ENCODE data around the gene RGL4. TPM values are rescaled to one million over a fixed set of nuclear protein-coding genes. Genes with fewer than 3 reads are reported as not detected.
"Not testable (repeated sequence)": the region's sequence is repeated elsewhere in the genome, so short reads cannot be mapped to it uniquely, and the experiment has no call there.

The RGL4 gene
- total RNA-seq, 2 donors from 2014 or later: 0.35 to 0.45 TPM

GRCh38 chr22:23718371-23719165 is 27.8 kb downstream of the RGL4 start:
- Histone ChIP-seq H3K9me3 (no peaks in the 10 kb centered on the region), H3K4me1 (peaks cover 8% of the 10 kb centered on the region), H3K27me3 (no peaks in the 10 kb centered on the region), H3K4me3 (no peak overlapping the region), H3K36me3 (no peaks in the 10 kb centered on the region), H3K27ac (no peak overlapping the region), H3K9ac (ENCODE audit: low read depth in 2 of 2, low read length in 2 of 2) (no peak overlapping the region)
- no peak for TF ChIP-seq CTCF (IDR thresholded peaks at IDR 0.05)
- intact Hi-C loops (cut with DNase I): no loop called here
- DNase-seq: peak; percentile 31

- no peak overlapping the region for H3K27ac ChIP-seq
- intact Hi-C loops (cut with DNase I): no loop called here
- H3K4me3 ChIP-seq: no peak overlapping the region
- peaks cover 8% of the 10 kb centered on the region for H3K4me1 ChIP-seq
- DNase-seq: no peak
- H3K9ac ChIP-seq (ENCODE audit: low read depth in 2 of 2, low read length in 2 of 2): no peak overlapping the region
- H3K36me3 ChIP-seq: no peaks in the 10 kb centered on the region
- H3K27me3 ChIP-seq: no peaks in the 10 kb centered on the region
- no peaks in the 10 kb centered on the region for H3K9me3 ChIP-seq
- no peak for TF ChIP-seq CTCF (IDR thresholded peaks at IDR 0.05)
Observed at GRCh38 chr22:23720855-23721254, 30.0 kb downstream of the RGL4 start.

- no peak for TF ChIP-seq CTCF (IDR thresholded peaks at IDR 0.05)
- H3K36me3 ChIP-seq: no peaks in the 10 kb centered on the region
- DNase-seq: no peak
- no peak overlapping the region for H3K27ac ChIP-seq
- H3K9ac ChIP-seq (ENCODE audit: low read depth in 2 of 2, low read length in 2 of 2): no peak overlapping the region
- H3K9me3 ChIP-seq: no peaks in the 10 kb centered on the region
- no peak overlapping the region for H3K4me3 ChIP-seq
- intact Hi-C loops (cut with DNase I): no loop called here
- no peaks in the 10 kb centered on the region for H3K27me3 ChIP-seq
- peaks cover 4% of the 10 kb centered on the region for H3K4me1 ChIP-seq
Observed at GRCh38 chr22:23722160-23722559, 31.3 kb downstream of the RGL4 start.

- no peak overlapping the region for H3K9ac ChIP-seq (ENCODE audit: low read depth in 2 of 2, low read length in 2 of 2)
- no peak for TF ChIP-seq CTCF (IDR thresholded peaks at IDR 0.05)
- no peak overlapping the region for H3K4me3 ChIP-seq
- no peak overlapping the region for H3K27ac ChIP-seq
- intact Hi-C loops (cut with DNase I): no loop called here
- H3K9me3 ChIP-seq: no peaks in the 10 kb centered on the region
- no peaks in the 10 kb centered on the region for H3K27me3 ChIP-seq
- no peaks in the 10 kb centered on the region for H3K36me3 ChIP-seq
- H3K4me1 ChIP-seq: no peaks in the 10 kb centered on the region
- DNase-seq: no peak
Observed at GRCh38 chr22:23722724-23723123, 31.9 kb downstream of the RGL4 start.

- DNase-seq; H3K4me1 ChIP-seq; H3K4me3 ChIP-seq; H3K9me3 ChIP-seq; H3K36me3 ChIP-seq; H3K27ac ChIP-seq; H3K9ac ChIP-seq (ENCODE audit: low read depth in 2 of 2, low read length in 2 of 2); H3K27me3 ChIP-seq; intact Hi-C loops (cut with DNase I): not testable (repeated sequence)
Observed at GRCh38 chr22:23728108-23728507, 37.3 kb downstream of the RGL4 start.

- Histone ChIP-seq H3K4me3 (no peak overlapping the region), H3K9ac (ENCODE audit: low read depth in 2 of 2, low read length in 2 of 2) (no peak overlapping the region), H3K9me3 (no peaks in the 10 kb centered on the region), H3K27ac (no peak overlapping the region), H3K27me3 (no peaks in the 10 kb centered on the region), H3K36me3 (no peaks in the 10 kb centered on the region), H3K4me1 (no peaks in the 10 kb centered on the region)
- intact Hi-C loops (cut with DNase I): no loop called here
- DNase-seq: no peak
- no peak for TF ChIP-seq CTCF (IDR thresholded peaks at IDR 0.05)
Observed at GRCh38 chr22:23737696-23738095, 46.9 kb downstream of the RGL4 start.

All from colonic mucosa (tissue), 4 donors.